NCI-H1930 (cell line): ENCODE measurements around the gene RNF26.

Experiments used
- DNase-seq, 2 experiments: peaks; one replicate each; lab custom pipeline; 2025; lab: John Stamatoyannopoulos, UW

Gene RNF26

DNA sequence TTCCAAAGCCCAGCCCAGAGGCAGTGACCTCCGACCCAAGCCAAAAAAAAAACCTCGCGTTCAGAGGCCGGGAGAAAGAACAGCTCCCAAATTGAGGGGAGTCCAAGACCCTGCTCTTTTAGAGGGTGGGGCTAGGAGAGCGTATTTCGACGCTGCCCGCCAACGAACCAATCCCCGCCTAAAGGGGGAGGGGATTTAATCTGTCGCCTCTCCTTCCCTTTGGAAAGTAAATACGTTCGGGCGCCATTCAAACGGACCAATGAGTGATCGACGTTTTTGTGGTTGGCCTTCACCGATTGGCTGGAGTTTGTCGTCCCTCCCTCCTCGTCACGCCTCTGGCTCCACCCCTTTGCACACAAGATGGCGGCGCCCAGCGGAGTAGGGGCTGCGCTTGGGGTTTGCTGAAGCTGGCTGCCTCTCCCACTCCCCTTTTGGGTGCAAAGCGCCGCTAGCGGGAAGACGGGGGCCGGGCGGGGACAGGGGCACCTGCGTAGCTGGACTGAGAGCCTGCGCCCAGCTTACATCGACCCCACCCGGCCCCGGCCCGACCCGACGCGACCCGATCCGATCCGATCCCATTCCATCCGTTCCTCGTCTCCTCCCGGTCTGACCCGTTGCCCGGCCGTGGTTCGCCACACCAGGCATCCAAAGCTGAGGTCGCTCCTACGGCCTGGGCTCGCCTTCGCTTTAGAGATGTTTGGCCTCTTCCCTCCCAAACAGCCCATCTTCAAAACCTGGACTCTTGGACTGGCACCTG lies at the start of gene RNF26:
RNF26 (plus strand) TSS at position 354 of the 757 bp plus-strand sequence. CDS start 596 bp downstream, outside the sequence.
- DNase-seq = peak; percentile 95 to 97

GRCh38 chr11:119285431-119285830 lies 48.9 kb upstream of the RNF26 start:
- no peak for DNase-seq

- DNase-seq = no peak
Measured at GRCh38 chr11:119288219-119288618, 46.1 kb upstream of the RNF26 start.

DNA sequence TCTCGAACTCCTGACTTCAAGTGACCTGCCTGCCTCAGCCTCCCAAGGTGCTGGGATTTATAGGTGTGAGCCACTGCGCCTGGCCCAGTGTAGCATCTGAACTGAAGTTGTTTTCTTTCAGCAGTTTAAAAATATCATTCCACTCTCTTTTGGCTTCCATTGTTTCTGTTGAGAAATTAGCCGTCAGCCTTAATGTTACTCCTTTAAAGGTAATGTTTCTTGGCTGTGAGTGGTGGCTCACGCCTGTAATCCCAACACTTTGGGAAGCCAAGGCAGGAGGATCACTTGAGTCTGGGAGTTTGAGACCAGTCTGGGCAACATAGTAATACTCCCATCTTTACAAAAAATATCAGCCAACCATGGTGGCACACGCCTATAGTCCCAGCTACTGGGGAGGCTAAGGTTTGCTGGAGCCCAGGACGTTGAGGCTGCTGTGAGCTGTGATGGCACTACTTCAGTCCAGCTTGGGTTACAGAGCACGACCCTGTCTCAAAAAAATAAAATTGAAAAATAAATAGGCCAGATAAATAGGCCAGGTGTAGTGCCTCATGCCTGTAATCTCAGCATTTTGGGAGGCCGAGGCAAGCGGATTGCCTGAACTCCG lies 43.3 kb upstream of the RNF26 start:
- no peak for DNase-seq

- no peak for DNase-seq
Measured at GRCh38 chr11:119293461-119293860, 40.9 kb upstream of the RNF26 start.

DNA sequence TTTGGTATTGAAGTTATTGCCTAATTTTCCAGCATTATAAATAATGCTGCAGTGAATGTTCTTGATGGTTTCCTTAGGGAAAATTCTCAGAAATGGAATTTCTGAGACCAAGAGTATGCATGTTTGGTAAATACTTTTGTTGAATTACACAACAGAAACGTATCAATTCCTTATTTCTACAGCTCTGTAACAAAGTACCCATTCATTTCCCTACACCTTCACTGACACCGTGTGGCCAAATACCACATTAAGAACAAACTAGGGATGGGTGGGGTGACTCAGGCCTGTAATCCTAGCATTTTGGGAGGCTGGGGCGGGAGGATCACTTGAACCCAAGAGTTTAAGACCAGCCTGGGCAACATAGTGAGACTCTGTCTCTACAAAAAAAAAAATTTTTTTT lies 39.1 kb upstream of the RNF26 start:
- DNase-seq = no peak

- no peak for DNase-seq
Measured at GRCh38 chr11:119297938-119298337, 36.4 kb upstream of the RNF26 start.

GRCh38 chr11:119298726-119299125 lies 35.6 kb upstream of the RNF26 start:
- DNase-seq = no peak

DNA sequence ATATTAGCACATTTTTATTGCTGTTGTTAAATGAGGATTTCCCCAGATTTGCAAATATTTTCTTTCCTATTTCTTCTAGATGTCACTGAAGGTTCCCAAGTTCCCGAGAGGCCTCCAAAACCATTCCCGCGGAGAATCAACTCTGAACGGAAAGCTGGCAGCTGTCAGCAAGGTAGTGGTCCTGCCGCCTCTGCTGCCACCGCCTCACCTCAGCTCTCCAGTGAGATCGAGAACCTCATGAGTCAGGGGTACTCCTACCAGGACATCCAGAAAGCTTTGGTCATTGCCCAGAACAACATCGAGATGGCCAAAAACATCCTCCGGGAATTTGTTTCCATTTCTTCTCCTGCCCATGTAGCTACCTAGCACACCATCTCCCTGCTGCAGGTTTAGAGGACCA lies 34.9 kb upstream of the RNF26 start:
- no peak for DNase-seq

DNA sequence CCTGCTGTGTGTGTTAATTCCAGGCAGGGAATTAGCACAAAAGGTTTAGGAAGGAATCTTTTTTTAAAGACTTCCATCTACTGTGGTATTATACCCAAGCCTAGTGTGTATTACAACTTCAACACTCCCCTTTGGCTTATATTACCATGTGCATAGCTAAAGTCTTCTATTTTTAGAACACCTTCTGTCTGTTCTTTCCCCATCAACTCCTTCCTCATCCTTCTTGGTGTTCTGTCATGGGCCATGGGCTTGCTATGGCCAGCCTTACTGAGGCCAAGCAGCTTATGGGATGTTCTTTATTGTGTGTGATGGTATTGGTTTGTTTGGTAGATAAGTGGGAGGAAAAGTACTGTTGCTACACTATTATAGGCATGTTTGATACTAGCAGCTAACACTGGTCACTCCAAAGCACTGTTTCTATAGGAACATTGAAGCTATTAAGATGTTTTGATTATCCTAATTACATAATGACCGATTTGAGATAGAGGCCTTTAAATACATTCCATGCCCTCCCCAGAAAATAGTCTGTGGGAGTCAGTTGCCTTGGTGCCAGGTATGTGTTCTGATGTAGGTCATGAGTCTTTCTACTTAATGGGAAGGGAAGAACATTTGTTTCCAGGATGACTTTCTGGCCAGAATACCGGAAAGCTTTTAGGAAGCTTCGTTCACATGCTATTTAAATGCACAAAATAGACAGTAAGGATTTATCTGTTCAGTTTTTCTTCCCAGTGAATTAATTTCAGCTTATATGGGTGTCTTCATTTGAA lies 33.9 kb upstream of the RNF26 start:
- no peak for DNase-seq

- DNase-seq = no peak
Measured at GRCh38 chr11:119303227-119303718, 31.1 kb upstream of the RNF26 start.

DNA sequence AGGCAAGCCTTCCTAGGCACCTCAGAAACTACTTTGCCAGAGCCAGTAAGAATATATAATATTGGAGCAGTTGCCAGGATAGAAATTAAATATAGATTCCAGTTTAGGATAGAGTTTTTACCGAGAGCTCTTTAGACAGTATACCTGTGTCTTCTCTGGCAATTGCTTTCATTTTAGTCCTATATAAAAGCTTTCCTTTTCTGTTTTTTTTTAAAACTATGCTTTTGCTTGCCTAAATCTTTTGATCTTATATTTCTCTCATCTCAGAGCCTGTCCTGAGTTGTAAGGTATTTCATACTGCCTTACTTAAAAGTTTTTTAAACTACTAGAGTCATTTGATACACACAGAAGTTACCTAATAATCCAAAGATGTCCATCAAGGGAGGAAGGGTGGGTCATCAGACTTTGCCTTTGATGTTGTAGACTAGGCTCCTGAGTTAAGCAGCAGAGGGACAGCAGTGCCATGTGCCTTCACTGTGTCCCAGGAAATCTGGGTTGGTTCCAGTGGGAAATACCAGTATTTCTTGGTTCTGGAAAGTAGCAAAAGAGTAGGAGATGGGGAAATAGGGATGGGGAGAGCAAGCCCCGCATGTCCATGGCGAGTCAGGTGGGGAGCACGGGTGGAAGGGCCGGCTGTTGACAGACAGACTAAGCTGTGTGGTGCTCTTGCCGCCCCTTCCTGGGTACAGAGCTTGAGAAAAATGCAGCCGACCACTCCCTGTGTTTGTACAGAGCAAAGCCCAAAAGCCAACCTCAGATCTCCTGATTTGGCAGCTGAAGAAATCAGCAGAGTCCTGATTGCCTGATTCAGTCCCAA lies 28.6 kb upstream of the RNF26 start:
- DNase-seq = no peak

- no peak for DNase-seq
Measured at GRCh38 chr11:119306373-119306890, 27.9 kb upstream of the RNF26 start.

DNA sequence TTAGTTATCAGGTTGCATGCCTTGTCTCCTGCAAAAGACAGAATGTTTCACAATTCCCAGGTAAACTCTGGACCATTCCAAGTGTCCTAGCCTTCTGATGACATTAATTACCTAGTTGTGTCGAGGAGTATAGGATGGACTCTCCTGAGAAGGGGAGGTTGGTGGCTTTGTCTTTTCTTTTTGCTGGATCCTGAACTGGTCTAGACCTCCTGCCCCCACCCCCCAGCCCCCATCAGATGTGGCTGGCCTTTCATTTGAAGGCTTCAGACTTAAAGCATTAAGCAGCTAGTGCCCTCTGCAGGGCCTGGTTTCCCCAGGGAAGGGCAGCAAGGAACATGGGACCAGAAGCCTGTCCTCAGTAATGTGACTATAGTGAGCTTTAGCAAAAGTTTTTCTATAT lies 27.1 kb upstream of the RNF26 start:
- no peak for DNase-seq

- no peak for DNase-seq
Measured at GRCh38 chr11:119307974-119308373, 26.4 kb upstream of the RNF26 start.

GRCh38 chr11:119309411-119309810 lies 24.9 kb upstream of the RNF26 start:
- no peak for DNase-seq

DNA sequence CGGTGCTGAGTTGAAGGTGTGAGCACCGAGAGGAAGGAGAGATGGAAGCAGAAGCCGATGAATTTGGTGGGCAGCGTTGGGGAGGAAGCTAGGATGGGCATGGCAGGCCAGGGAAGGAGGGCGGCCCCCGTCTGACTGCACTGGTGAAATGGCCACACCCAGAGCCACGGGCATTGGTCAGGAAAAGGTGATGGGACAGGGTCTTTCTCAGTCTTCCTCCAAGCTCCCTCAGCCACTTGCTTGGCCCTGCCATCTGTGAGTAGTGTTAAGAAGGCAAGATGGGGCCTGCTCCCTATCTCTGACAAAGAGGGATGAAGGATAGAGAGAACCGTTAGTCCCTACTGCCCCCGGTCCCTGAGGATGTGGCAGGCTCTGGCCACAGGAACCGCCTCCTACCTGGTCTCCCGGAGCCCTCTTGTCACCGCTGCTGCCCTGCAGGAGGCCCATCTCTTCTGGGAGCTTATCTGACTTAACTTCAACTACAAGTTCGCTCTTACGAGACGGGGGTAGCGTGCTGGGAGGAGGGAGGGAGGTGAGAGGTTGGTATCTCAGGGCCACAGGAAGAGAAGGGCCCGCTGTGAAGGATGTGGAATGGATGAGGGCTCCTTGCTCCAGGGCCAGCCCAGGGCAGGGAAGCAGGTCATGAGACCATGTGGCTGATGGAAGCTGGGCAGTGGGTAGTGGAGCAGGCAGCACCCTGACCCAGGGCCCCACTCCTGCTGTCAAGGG lies 24.2 kb upstream of the RNF26 start:
- DNase-seq = no peak

DNA sequence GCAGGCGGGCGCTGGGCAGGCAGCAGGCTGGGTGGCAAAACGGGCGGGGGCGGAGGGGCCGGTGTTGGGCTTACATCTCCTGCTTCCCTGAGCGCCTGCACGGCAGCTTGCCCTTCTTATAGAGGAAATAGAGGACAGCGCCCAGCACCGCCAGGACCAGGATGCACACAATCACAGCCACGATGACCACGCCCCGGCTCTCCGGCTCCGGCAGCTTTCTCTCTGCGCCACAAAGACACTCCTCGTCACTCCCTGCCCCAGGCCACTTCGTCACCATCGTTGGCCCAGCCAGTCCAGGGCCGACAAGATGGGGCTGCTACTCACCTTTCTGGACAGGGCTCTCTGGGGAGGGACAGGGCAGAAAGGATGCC lies 23.7 kb upstream of the RNF26 start:
- DNase-seq = no peak

DNA sequence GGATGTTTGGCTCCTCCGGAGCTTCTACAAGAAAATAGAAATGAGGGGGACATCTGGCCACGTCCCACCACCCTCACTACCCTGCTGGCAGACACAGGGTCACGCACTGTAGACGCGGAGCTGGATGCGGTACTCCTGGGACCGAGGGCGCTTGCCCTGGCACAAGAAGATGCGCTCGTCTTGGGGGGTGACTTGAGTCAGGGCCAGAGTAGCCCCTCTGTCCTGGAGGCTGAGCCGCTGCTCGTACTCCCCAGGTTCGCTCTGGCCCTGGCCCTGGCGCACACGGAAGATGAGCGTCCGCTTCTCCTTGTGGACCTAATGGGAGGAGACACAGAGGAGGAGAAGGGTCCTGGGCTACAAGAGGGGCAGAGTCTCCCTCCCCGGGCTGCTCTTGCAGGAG lies 19.6 kb upstream of the RNF26 start:
- DNase-seq = no peak

- no peak for DNase-seq
Measured at GRCh38 chr11:119315131-119316015, 19.0 kb upstream of the RNF26 start.
